ENCODE results near the gene RNF44. TPM values are rescaled to one million over a fixed set of nuclear protein-coding genes. Genes with fewer than 3 reads are reported as not detected.

The RNF44 gene
- total and polyA plus RNA-seq, 2 of the 13 experiments (the other 11 are each of a cell fraction or from before 2014, with no cell fraction given) = 9.2 to 16.8 TPM

GRCh38 chr5:176507911-176508310, 29.3 kb downstream of the RNF44 start:
- no peaks in the 10 kb centered on the region for H3K9me3 ChIP-seq (ENCODE audit: low read length)
- no peak for FAIRE-seq
- no peaks in the 10 kb centered on the region for H3K4me1 ChIP-seq (ENCODE audit: insufficient read depth, low read length)
- TF ChIP-seq RBM22 (optimal IDR thresholded peaks at IDR 0.05; ENCODE audit: low read length) = peak; percentile 52
- no peak for TF ChIP-seq HNF4G (IDR thresholded peaks at IDR 0.05; ENCODE audit: borderline replicate concordance, low read depth, low read length)
- TF ChIP-seq HNF4G (CRISPR knock-in tag; IDR thresholded peaks at IDR 0.05; ENCODE audit: borderline replicate concordance, low read depth) = no peak
- POLR2A ChIA-PET = no interaction called here
- no peak overlapping the region for H2AFZ ChIP-seq (ENCODE audit: low read length)
- DNase-seq (ENCODE audit: low spot score) = no peak
- CTCF ChIA-PET (ENCODE audit: low intra/inter-chr PET ratio, low total read pairs) = no interaction called here
- no TSS peak for BruUV-seq (replicated peaks)
- H3K4me2 ChIP-seq (ENCODE audit: low read depth, low read length) = no peak overlapping the region
- WGBS (ENCODE audit: low lambda C conversion rate) = 100% methylated on average over 2 of the region's 2 CpGs
- H3K9ac ChIP-seq (ENCODE audit: insufficient read depth, low read depth, low read length) = no peak overlapping the region
- H3K79me2 ChIP-seq (ENCODE audit: insufficient read depth, low read length) = no peaks in the 10 kb centered on the region
- H4K20me1 ChIP-seq (ENCODE audit: insufficient read depth, low read length) = no peaks in the 10 kb centered on the region
- no peaks in the 10 kb centered on the region; a peak in 1 of 5 replicates for H3K27me3 ChIP-seq (ENCODE audit: control insufficient read depth in 1 of 2, insufficient read depth in 2 of 2, low read length in 2 of 2)
- H3K27ac ChIP-seq (ENCODE audit: extremely low read length, insufficient read depth, low read length) = no peak overlapping the region
- no peak for ATAC-seq
- in situ Hi-C loops (cut with HindIII; ENCODE audit: extremely low pct_ligation_motif_present, low pct_unique_long_range_greater_than_20kb) (no loop called here), intact Hi-C loops (cut with micrococcal nuclease; ENCODE audit: unreplicated experiment) (no loop called here)
- no peak overlapping the region for H3K4me3 ChIP-seq (replicated peaks in 1 of 3; ENCODE audit: insufficient read depth in 1 of 3, low read depth in 2 of 3, low read length in 3 of 3)
- H3K36me3 ChIP-seq (replicated peaks in 1 of 2; ENCODE audit: control insufficient read depth in 1 of 2, insufficient read depth in 2 of 2, low read length in 2 of 2) = peaks cover 2 to 43% of the 10 kb centered on the region in 2 experiments; a peak in 4 of 5 replicates

DNA sequence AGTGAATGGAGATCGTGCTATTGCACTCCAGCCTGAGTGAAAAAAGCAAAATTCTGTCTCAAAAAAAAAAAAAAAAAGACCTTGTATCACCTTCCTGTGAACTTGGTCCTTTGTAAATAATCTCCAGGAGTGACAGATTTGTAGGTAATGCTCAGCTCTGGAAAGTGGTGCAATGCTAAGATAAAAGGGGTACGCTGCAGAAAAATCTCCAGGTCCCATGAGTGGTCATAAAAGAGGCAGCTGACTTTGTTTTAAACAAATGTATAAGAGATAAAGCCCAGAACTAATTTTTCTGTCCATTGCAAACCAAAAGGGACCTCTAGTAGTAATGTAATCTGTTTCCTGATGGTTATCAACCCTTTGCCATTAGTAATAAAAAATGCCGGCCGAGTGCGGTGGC, 33.7 kb downstream of the RNF44 start:
- CTCF ChIA-PET (ENCODE audit: low intra/inter-chr PET ratio, low total read pairs) = no interaction called here
- H3K36me3 ChIP-seq (replicated peaks in 1 of 2; ENCODE audit: control insufficient read depth in 1 of 2, insufficient read depth in 2 of 2, low read length in 2 of 2) = peaks cover 11 to 70% of the 10 kb centered on the region in 2 experiments
- no peak overlapping the region for H3K4me2 ChIP-seq (ENCODE audit: low read depth, low read length)
- BruUV-seq (replicated peaks) = no TSS peak
- no peak overlapping the region for H2AFZ ChIP-seq (ENCODE audit: low read length)
- no peak for FAIRE-seq
- H3K9ac ChIP-seq (ENCODE audit: insufficient read depth, low read depth, low read length) = no peak overlapping the region
- in situ Hi-C loops (cut with HindIII; ENCODE audit: extremely low pct_ligation_motif_present, low pct_unique_long_range_greater_than_20kb) = no loop called here
- H3K4me3 ChIP-seq (replicated peaks in 1 of 3; ENCODE audit: insufficient read depth in 1 of 3, low read depth in 2 of 3, low read length in 3 of 3) = no peak overlapping the region
- H3K27ac ChIP-seq (ENCODE audit: extremely low read length, insufficient read depth, low read length) = no peak overlapping the region
- H3K9me3 ChIP-seq (ENCODE audit: low read length) = no peaks in the 10 kb centered on the region
- WGBS (ENCODE audit: low lambda C conversion rate) = 98% methylated on average over 5 of the region's 5 CpGs
- no peak for DNase-seq (ENCODE audit: low spot score)
- no peak for TF ChIP-seq MBNL3 (CRISPR knock-in tag; conservative IDR thresholded peaks at IDR 0.05)
- TF ChIP-seq MIER2 (CRISPR knock-in tag; IDR thresholded peaks at IDR 0.05) = no peak
- TF ChIP-seq ZBTB42 (CRISPR knock-in tag; IDR thresholded peaks at IDR 0.05) = no peak
- no peak for TF ChIP-seq GTF2F1 (IDR thresholded peaks at IDR 0.05; ENCODE audit: low read length)
- no peak for TF ChIP-seq MLX (CRISPR knock-in tag; IDR thresholded peaks at IDR 0.05)
- TF ChIP-seq, protein P1, sequence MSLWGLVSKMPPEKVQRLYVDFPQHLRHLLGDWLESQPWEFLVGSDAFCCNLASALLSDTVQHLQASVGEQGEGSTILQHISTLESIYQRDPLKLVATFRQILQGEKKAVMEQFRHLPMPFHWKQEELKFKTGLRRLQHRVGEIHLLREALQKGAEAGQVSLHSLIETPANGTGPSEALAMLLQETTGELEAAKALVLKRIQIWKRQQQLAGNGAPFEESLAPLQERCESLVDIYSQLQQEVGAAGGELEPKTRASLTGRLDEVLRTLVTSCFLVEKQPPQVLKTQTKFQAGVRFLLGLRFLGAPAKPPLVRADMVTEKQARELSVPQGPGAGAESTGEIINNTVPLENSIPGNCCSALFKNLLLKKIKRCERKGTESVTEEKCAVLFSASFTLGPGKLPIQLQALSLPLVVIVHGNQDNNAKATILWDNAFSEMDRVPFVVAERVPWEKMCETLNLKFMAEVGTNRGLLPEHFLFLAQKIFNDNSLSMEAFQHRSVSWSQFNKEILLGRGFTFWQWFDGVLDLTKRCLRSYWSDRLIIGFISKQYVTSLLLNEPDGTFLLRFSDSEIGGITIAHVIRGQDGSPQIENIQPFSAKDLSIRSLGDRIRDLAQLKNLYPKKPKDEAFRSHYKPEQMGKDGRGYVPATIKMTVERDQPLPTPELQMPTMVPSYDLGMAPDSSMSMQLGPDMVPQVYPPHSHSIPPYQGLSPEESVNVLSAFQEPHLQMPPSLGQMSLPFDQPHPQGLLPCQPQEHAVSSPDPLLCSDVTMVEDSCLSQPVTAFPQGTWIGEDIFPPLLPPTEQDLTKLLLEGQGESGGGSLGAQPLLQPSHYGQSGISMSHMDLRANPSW (CRISPR knock-in tag; IDR thresholded peaks at IDR 0.05; ENCODE audit: borderline replicate concordance) = no peak
- no peak for TF ChIP-seq YEATS2 (CRISPR knock-in tag; IDR thresholded peaks at IDR 0.05; ENCODE audit: borderline replicate concordance)
- no peak for TF ChIP-seq ZZZ3 (CRISPR knock-in tag; IDR thresholded peaks at IDR 0.05; ENCODE audit: borderline replicate concordance)
- TF ChIP-seq HIVEP1 (CRISPR knock-in tag; IDR thresholded peaks at IDR 0.05) = no peak
- TF ChIP-seq ZNF800 (CRISPR knock-in tag; IDR thresholded peaks at IDR 0.05) = no peak
- no peaks in the 10 kb centered on the region for H3K27me3 ChIP-seq (ENCODE audit: control insufficient read depth in 1 of 2, insufficient read depth in 2 of 2, low read length in 2 of 2)
- no peaks in the 10 kb centered on the region for H3K79me2 ChIP-seq (ENCODE audit: insufficient read depth, low read length)
- H4K20me1 ChIP-seq (ENCODE audit: insufficient read depth, low read length) = no peaks in the 10 kb centered on the region
- H3K4me1 ChIP-seq (ENCODE audit: insufficient read depth, low read length) = no peaks in the 10 kb centered on the region
- intact Hi-C loops (cut with micrococcal nuclease; ENCODE audit: unreplicated experiment) = no loop called here
- POLR2A ChIA-PET = no interaction called here
- ATAC-seq = no peak

Data from HepG2 (cell line).